ENCODE results near the gene SCFD2.
"Not testable (repeated sequence)": the region's sequence is repeated elsewhere in the genome, so short reads cannot be mapped to it uniquely, and the experiment has no call there.

SCFD2 gene

GRCh38 chr4:53189011-53189410 lies 176.8 kb downstream of the SCFD2 start:
- peak; percentile 50 to 53 for DNase-seq (ENCODE audit: low read depth in 2 of 2)

DNA sequence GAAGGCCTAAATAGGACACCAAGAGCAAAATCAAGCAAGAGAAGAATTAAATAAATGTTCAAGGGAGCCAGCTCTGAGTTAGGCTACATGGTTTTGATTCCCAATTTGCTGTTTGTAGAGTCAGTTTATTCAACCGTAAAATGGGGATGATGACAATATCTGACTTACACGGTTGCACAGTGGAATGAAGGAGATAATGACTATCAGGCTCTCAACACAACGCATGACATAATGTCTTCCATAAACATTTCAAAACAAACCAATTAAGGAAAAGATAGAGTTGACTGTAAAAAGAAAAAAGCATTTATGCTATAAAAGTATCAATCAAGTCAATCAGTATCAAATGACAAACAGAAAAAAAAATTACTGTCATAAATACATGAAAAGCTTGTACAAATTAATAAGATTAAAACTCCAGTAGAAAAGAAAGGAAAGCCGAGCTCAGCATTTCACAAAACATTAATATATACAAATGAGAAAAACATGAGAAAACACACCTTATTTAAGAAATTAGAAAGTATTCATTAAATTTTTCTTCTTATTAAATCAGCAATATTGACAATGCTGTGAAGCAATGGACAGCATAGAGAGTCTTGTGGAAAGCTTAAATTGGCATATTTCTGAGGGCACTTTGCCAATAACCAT lies 179.0 kb downstream of the SCFD2 start:
- no peak for DNase-seq (ENCODE audit: low read depth in 2 of 2)

GRCh38 chr4:53185869-53186585 lies 179.8 kb downstream of the SCFD2 start:
- peak; percentile 62 to 68 for DNase-seq (ENCODE audit: low read depth in 2 of 2)

DNA sequence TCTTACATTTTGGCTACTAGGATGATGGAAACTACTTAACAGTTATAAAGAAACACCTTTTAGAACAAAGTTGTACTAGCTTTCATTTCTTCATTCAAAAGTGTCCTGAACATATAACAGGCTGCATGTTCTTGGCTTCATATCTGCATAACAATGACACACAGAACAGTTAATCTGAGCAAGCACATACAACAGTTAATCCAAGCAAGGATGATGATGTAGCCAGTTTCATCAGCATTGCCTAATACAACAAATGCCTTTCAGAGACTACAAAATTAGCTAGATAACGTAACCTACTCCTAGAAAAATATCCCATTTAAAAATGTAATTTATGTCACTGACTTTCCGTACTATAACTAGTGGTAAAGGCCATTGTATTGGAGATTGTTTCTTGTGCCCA lies 182.1 kb downstream of the SCFD2 start:
- no peak for DNase-seq (ENCODE audit: low read depth in 2 of 2)

DNA sequence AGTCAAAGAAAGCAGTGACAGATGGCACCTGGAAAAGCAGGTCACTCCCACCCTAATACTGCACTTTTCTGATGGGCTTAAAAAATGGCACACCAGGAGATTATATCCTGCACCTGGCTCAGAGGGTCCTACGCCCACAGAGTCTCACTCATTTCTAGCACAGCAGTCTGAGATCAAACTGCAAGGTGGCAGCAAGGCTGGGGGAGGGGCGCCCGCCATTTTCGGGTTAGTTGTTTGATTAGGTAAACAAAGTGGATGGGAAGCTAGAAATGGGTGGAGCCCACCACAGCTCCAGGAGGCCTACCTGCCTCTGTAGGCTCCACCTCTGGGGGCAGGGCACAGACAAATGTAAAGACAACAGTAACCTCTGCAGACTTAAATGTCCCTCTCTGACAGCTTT lies 188.1 kb downstream of the SCFD2 start:
- DNase-seq (ENCODE audit: low read depth in 2 of 2): not testable (repeated sequence)

DNA sequence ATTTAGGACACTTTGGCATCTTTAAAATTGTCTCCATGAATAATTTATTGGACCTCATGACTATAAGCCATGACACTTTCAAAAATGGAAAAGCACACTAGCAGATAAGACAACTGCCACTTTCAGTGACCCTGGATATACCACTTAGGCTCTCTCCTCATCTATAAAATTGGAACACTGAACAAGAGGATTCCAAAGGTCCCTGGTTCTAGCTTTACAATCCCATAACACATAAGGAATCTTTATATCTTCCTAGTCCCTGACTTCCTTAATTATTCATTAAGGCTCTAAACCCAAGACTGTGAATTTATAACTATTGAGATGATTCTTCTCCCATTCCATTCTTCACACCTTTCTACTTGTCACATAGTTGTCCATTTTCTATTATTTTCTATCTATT lies 190.2 kb downstream of the SCFD2 start:
- no peak for DNase-seq (ENCODE audit: low read depth in 2 of 2)

GRCh38 chr4:53174823-53175222 lies 191.0 kb downstream of the SCFD2 start:
- no peak for DNase-seq (ENCODE audit: low read depth in 2 of 2)

DNA sequence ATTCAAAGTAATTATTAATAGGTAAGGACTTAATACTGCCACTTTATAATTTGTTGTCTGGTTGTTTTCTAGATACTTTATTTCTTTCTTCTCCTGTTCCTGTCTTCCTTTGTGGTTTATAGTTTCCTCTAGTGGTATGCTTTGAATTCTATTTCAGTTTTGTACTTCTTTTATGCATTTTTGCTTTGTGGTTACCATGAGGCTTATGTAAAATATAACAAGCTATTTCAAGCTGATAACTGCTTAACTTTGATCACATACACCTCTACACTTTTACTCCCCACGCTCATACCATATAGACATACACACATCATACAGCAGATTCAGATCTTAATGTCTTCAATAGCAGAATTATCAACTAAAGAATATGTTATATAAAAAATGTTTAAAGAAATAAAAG lies 192.3 kb downstream of the SCFD2 start:
- no peak for DNase-seq (ENCODE audit: low read depth in 2 of 2)

DNA sequence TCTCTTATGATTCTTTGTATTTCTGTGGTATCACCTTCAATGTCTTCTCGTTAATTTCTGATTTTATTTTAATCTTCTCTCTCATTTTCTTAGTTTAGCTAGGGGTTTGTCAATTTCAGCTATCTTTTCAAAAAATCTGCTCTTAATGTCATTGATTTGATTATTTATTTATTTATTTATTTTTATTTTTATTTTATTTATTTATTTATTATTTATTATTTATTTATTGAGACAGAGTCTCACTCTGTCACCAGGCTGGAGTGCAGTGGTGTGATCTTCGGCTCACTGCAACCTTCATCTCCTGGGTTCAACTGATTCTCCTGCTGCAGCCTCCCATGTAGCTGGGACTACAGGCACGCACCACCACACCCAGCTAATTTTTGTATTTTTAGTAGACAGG lies 194.1 kb downstream of the SCFD2 start:
- DNase-seq (ENCODE audit: low read depth in 2 of 2): no peak

GRCh38 chr4:53169695-53170617 lies 195.9 kb downstream of the SCFD2 start:
- DNase-seq (ENCODE audit: low read depth in 2 of 2): no peak

- no peak for DNase-seq (ENCODE audit: low read depth in 2 of 2)
Measured at GRCh38 chr4:53168228-53168627, 197.6 kb downstream of the SCFD2 start.

DNA sequence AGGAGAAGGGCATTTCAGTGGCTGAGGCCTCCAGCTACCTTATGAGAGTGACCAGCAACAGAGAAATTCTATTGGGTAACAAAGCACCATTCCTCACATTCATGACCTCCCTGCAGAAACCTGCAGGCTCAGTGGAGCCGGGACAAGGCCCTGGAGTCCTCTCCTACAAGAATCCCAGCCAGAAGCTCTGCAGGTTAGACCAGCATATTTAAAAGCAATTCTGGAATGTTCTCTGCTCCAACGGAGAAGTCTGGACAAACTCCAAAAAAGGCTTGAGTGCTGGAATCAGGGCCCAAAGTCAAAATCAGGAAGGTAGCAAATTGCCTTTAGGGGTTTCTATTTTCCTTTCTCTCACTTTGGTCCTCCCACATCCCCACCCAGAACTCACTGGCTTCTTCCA lies 202.9 kb downstream of the SCFD2 start:
- no peak for DNase-seq (ENCODE audit: low read depth in 2 of 2)

DNA sequence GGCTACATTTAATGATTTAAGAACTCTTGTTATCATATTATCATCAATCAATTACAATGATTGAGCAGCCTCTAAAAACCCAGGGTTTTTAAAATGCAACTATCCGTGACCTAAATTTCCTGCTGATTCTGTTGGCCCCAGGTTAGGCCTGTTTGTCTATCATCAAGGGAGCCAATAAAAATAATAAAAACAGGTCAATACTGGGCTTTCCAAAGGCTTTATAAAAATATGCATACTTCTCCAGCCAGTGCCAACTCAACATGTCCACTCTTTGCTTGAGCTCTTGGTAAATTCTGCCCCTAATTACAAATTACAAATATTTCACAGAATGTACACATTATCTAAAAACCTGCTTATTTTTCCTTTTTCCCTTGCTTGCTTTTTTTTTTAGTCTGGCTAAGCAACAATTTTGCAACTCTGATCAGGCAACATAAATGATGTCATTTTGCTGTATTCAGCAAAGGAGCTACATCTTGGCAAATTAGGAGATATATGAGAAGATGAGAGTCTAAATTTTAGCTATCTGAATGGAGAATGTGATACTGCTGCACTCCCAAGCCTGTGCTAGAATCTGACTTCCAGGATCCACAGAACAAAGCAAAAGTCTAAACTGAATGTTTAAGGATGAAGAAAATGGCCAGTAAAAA lies 204.0 kb downstream of the SCFD2 start:
- no peak for DNase-seq (ENCODE audit: low read depth in 2 of 2)

GRCh38 chr4:53161051-53161786 lies 204.6 kb downstream of the SCFD2 start:
- DNase-seq (ENCODE audit: low read depth in 2 of 2): no peak

DNA sequence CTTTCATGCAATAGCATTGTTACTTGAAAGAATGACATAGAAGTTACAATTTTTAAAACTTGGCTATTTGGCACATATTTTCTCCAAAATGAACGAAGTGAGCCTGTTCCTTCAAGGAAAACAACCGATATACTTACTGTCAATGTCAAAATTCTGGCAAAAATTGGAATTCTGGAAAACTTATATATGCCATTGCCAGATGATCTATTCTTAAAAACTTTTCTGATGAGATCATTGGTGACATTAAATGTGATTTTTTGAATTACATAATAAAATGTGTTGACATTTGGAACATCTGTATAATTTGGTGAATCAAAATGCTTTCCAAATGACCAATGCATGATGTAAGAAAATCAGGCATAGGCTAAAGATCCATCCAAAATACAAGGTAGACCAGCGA lies 209.0 kb downstream of the SCFD2 start:
- DNase-seq (ENCODE audit: low read depth in 2 of 2): no peak

DNA sequence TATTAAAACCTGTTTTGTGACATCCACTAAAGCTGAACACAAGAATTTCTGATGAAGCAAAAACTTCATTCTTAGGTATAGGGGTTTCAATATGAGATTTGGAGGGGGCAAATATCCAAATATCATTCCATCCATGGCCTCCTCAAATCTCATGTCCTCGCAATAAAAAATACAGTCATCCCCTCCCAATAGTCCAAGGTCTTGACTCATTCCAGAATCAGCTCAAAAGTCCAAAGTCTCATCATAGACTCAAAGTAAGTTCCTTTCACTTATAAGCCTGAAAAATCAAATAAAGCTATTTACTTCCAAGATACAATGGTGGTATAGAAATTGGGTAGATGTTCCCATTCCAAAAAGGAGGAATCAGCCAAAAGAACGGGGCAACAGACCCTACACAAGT lies 213.4 kb downstream of the SCFD2 start:
- DNase-seq (ENCODE audit: low read depth in 2 of 2): no peak

DNA sequence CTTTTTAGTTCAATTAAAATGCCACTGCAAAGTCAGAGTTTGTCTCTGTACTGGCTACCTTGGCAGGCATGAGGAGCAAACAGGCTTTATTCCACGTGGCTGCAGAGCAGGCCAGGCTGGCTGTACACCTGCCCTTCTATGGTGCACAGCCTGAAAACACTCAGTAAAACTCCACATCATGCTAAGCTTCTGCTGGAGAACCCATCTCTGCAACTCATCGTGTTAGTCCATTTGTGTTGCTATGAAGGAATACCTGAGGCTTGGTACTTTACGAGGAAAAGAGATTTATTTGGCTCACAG lies 214.4 kb downstream of the SCFD2 start:
- DNase-seq (ENCODE audit: low read depth in 2 of 2): no peak

DNA sequence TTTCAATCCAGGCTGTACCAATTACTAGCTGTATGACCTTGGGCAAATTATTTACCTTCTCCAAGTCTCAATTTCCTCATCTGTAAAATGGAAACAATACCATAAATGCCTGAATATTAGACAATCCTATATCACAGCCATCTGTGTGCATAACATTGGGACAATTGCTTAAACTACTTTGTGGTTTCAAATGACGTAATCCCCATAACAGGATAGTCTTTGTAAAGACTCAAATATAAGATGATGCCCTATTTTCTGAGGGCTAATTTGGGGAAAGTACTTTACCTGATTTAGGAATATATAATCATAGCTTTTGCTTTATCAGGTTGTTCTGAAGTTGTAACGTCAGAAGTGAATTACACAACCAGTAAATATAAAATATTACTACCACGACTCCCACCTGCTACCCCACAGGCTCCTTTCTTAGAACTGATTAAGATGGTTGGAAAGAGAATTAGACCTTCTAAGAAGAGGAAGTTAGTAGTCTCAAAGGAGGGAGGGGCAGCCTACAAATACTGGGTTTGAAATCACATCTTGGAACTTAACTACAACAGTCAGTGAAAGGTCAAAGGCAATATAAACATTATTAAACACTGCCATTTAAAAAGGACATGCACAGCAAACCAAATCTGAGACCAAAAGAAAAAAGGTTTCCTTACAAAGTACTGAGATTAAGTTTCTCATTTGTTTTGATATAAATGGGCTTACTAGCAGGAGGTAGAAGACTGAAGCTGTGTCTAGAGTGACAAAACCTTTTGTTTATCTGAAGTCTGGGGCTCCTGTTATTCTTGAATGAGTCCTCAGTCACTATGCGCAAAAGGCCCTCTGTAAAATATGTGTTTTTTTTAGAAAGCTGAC lies 215.0 kb downstream of the SCFD2 start:
- peak in 1 of 2 experiments; percentile 3 for DNase-seq (ENCODE audit: low read depth in 2 of 2)

DNA sequence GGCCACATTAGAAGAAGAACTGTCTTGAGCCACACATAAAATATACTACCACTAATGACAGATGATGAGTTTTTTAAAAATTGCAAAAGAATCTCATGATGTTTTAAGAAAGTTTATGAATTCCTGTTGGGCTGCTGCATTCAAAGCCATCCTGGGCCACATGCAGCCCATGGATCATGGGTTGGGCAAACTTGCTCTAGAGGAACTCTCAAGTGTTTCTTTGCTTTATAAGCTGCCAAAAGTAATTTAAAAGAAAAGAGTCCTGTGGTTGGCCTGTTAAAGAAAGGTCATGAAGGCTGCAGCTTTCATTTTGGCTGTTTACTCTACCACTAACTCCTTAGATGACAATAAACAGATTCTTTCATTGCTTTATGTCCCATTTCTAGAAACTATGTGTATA lies 218.2 kb downstream of the SCFD2 start:
- no peak for DNase-seq (ENCODE audit: low read depth in 2 of 2)

GRCh38 chr4:53147197-53147596 lies 218.7 kb downstream of the SCFD2 start:
- no peak for DNase-seq (ENCODE audit: low read depth in 2 of 2)

DNA sequence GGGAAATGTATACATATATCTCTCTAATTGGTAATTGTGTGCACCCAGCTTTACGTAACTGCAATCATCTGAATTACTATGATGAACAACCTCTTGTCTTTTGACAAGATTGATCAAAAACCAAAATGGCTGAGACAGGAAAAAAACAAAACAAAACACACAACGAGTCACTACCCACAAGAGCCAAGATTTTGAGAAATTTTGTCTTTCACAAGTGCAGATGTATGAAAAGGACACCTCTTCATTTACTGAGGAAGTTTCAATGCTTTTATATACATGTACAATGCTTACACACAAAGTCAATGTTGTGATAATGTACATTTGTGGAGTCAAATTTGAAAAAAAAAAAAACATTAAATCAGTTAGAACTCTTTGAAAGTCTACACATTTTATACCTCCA lies 224.6 kb downstream of the SCFD2 start:
- DNase-seq (ENCODE audit: low read depth in 2 of 2): no peak
